B cell (primary cell): Measurements from ENCODE around the gene HGS. TPM values are rescaled to one million over a fixed set of nuclear protein-coding genes. Genes with fewer than 3 reads are reported as not detected.

ENCODE experiments used
- ATAC-seq: fragments of 200-7000 bp; cut with Tn5 transposase; one replicate; pipeline ENCODE4 v1.10.0; 2021; ENCODE audit warnings: low read depth, mild to moderate bottlenecking, moderate number of reproducible peaks, moderate library complexity
- CTCF ChIA-PET: fragments of 350-600 bp; sonication (Branson Sonifier 250); formaldehyde crosslinking; loops from one replicate; lab custom pipeline; 2021; ENCODE audit warnings: antibody characterized with exemption, inconsistent platforms; lab: Charles Lee
- POLR2A ChIA-PET: fragments of 350-600 bp; sonication (Branson Sonifier 250); formaldehyde crosslinking; loops from one replicate; lab custom pipeline; 2021; ENCODE audit warnings: antibody characterized with exemption; lab: Charles Lee
- DNase-seq: peaks from one replicate; pipeline ENCODE4 v3.0.0; 2013
- H2AFZ ChIP-seq: 2 replicates; pipeline ENCODE4 v1.6.1; 2012; ENCODE audit warnings: mild to moderate bottlenecking, low read depth, low read length; ENCODE audit not compliant: insufficient read depth, poor library complexity, severe bottlenecking
- H3K27ac ChIP-seq, 2 donors: 1 replicate in 1 of 2; 2 replicates in 1 of 2; pipeline ENCODE4 v1.5.1; 2012 to 2013; ENCODE audit warnings: low read length in 2 of 2, mild to moderate bottlenecking in 2 of 2, moderate library complexity in 1 of 2
- H3K27me3 ChIP-seq, 4 experiments: fragments of 200-600 bp in 1 of 4; sonication (generic) in 1 of 4; replicated peaks in 1 of 4; 1 replicate in 2 of 4; 2 replicates in 2 of 4; pipeline versions ENCODE4 v1.6.1 to v1.7.0; 2013 to 2016; ENCODE audit warnings: low read length in 3 of 4, mild to moderate bottlenecking in 2 of 4, mixed read lengths in 1 of 4, moderate library complexity in 1 of 4; ENCODE audit not compliant: insufficient read depth in 4 of 4, control insufficient read depth in 3 of 4; ENCODE audit errors: control extremely low read depth in 1 of 4
- H3K36me3 ChIP-seq, 2 experiments: replicated peaks in 1 of 2; 1 replicate in 1 of 2; 2 replicates in 1 of 2; pipeline versions ENCODE4 v1.6.1 to v1.7.1; 2013; ENCODE audit warnings: low read length in 1 of 2; ENCODE audit not compliant: insufficient read depth in 2 of 2, control insufficient read depth in 1 of 2; ENCODE audit errors: control extremely low read depth in 1 of 2, extremely low read depth in 1 of 2
- H3K4me1 ChIP-seq, 2 donors: fragments of 200-600 bp in 1 of 2; sonication (generic) in 1 of 2; 1 replicate in 1 of 2; 2 replicates in 1 of 2; pipeline versions ENCODE4 v1.5.1 to v1.6.1; 2013 to 2017; ENCODE audit warnings: low read length in 2 of 2; ENCODE audit not compliant: control insufficient read depth in 2 of 2, insufficient read depth in 2 of 2
- H3K4me2 ChIP-seq: replicated peaks from 2 replicates; pipeline ENCODE3; 2012; ENCODE audit warnings: mild to moderate bottlenecking, low read depth, low read length; ENCODE audit not compliant: poor library complexity, severe bottlenecking
- H3K4me3 ChIP-seq, 5 experiments: fragments of 200-600 bp in 1 of 5; sonication (generic) in 1 of 5; 1 replicate in 3 of 5; 2 replicates in 2 of 5; pipeline versions ENCODE4 v1.5.1 to v1.7.0; 2011 to 2016; ENCODE audit warnings: low read length in 4 of 5, mild to moderate bottlenecking in 4 of 5, low read depth in 2 of 5, control low read depth in 1 of 5, moderate library complexity in 1 of 5; ENCODE audit not compliant: insufficient read depth in 1 of 5; ENCODE audit errors: control extremely low read depth in 1 of 5, extremely low read depth in 1 of 5
- H3K79me2 ChIP-seq: fragments of 200-600 bp; sonication (generic); one replicate; pipeline ENCODE4 v1.6.0; 2016; ENCODE audit warnings: low read length; ENCODE audit not compliant: control insufficient read depth, insufficient read depth
- H3K9ac ChIP-seq: fragments of 200-600 bp; sonication (generic); 2 replicates; pipeline ENCODE4 v1.6.1; 2017; ENCODE audit warnings: mild to moderate bottlenecking, low read length, moderate library complexity
- H3K9me3 ChIP-seq, 3 donors: one replicate each; pipeline versions ENCODE4 v1.6.1 to v1.7.1; 2013; ENCODE audit warnings: low read length in 2 of 3; ENCODE audit not compliant: control insufficient read depth in 2 of 3, insufficient read depth in 1 of 3; ENCODE audit errors: control extremely low read depth in 1 of 3
- H4K20me1 ChIP-seq: 2 replicates; pipeline ENCODE4 v1.6.0; 2012; ENCODE audit warnings: mild to moderate bottlenecking, low read length; ENCODE audit not compliant: insufficient read depth, control insufficient read depth, poor library complexity, severe bottlenecking
- H3K27ac Mint-ChIP-seq: one replicate; pipeline ENCODE4 v1.8.0; 2021; ENCODE audit warnings: mixed read lengths
- H3K27me3 Mint-ChIP-seq: one replicate; pipeline ENCODE4 v1.8.0; 2021; ENCODE audit warnings: mixed read lengths
- H3K4me1 Mint-ChIP-seq: one replicate; pipeline ENCODE4 v1.8.0; 2021; ENCODE audit warnings: mixed read lengths
- H3K4me3 Mint-ChIP-seq: one replicate; pipeline ENCODE4 v1.8.0; 2021; ENCODE audit warnings: mixed read lengths
- H3K9me3 Mint-ChIP-seq: one replicate; pipeline ENCODE4 v1.8.0; 2022; ENCODE audit warnings: mixed read lengths; ENCODE audit not compliant: insufficient read depth
- CTCF ChIP-seq: fragments of 200-600 bp; IDR thresholded peaks from one replicate; pipeline ENCODE4 v1.8.0; 2022; ENCODE audit warnings: antibody characterized with exemption, mild to moderate bottlenecking
- EZH2 ChIP-seq: IDR thresholded peaks from 2 replicates; pipeline ENCODE4 v1.6.1; 2012; ENCODE audit warnings: borderline replicate concordance, low read depth, mild to moderate bottlenecking, moderate library complexity, low read length; ENCODE audit not compliant: insufficient read depth, poor library complexity, severe bottlenecking
- WGBS: methylation state at CpG from one replicate; pipeline ENCODE4 v1.1.5; 2013; ENCODE audit warnings: missing lambda C conversion rate; ENCODE audit not compliant: insufficient coverage; 5-methylcytosine and 5-hydroxymethylcytosine counted together
- intact Hi-C: fragments of 100-400 bp; cut with micrococcal nuclease; formaldehyde crosslinking; loops from one replicate; pipeline ENCODE4 v1.10.0; 2022
- polyA plus RNA-seq: library from polyadenylated mRNA; depleted of rRNA; stranded (reverse); fragments of >200 nt; gene quantifications from 2 replicates; pipeline ENCODE4 v1.2.3, GENCODE V29; 2012
- total RNA-seq, 2 donors: library from RNA; stranded (reverse); fragments of 120-200 nt in 1 of 2; gene quantifications; 1 replicate in 1 of 2; 2 replicates in 1 of 2; pipeline versions ENCODE4 v1.2.3 to v1.2.4, GENCODE V29; 2013 to 2022

The HGS gene
- total and polyA plus RNA-seq, 2 donors (not counting 1 experiment from before 2014, with no cell fraction given) = 184 to 220 TPM

GRCh38 chr17:81720267-81721071, 36.7 kb downstream of the HGS start:
- WGBS = 90% methylated on average over 29 of the region's 33 CpGs
- Histone ChIP-seq H3K9me3 (no peaks in the 10 kb centered on the region), H3K4me3 (no peak overlapping the region), H3K27ac (no peak overlapping the region), H4K20me1 (no peaks in the 10 kb centered on the region), H3K36me3 (no peaks in the 10 kb centered on the region), H3K79me2 (no peaks in the 10 kb centered on the region), H3K27me3 (no peaks in the 10 kb centered on the region), H3K9ac (no peak overlapping the region), H3K4me2 (no peak overlapping the region), H2AFZ (no peak overlapping the region), H3K4me1 (no peaks in the 10 kb centered on the region)
- no peak overlapping the region for H3K4me3 Mint-ChIP-seq
- H3K27me3 Mint-ChIP-seq = peaks cover 7% of the 10 kb centered on the region
- intact Hi-C loops = no loop called here
- TF ChIP-seq CTCF = no peak
- no peak for TF ChIP-seq EZH2
- H3K9me3 Mint-ChIP-seq = no peaks in the 10 kb centered on the region
- no peak for ATAC-seq
- ChIA-PET POLR2A (no interaction called here), CTCF (no interaction called here)
- no peaks in the 10 kb centered on the region for H3K4me1 Mint-ChIP-seq
- no peak overlapping the region for H3K27ac Mint-ChIP-seq
- DNase-seq = no peak
